ENCODE data around the gene LAMB4. TPM values are rescaled to one million over a fixed set of nuclear protein-coding genes. Genes with fewer than 3 reads are reported as not detected.
A peak's percentile ranks its signal among the peaks of the same experiment; 100 is the strongest.

LAMB4 gene
- total RNA-seq, 2 experiments from 2014 or later, result not detected

DNA sequence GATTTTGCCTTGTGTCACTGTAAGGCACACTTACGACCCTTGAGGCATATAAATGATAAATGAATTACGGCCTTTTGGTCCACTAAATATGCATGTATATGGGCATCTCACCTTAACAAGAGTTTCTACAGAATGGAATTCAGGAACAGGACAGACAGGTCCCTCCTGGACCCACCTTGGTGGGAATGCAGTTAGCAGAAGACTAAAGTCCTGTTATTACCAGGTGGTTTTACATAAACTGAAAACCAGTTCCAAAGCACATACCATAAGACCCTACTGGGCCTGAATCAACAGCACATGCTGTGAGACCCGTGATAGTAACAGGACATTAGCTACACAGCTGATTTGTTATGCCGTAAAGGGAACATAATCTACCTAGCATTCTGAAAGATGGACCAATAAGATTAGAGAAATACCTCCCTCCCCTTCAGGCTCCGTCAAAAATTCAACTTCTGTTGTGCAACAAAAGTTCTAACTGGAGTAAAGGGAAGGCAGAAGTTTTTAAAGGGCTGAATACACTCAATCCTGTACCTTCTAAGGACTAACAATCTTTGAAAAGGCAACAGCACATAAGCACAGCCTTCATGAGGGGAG is 151.2 kb downstream of the LAMB4 start:
- H3K9me3 Mint-ChIP-seq, result no peaks in the 10 kb centered on the region
- intact Hi-C loops (cut with micrococcal nuclease), result no loop called here
- CTCF ChIA-PET, result interaction anchor here (0.5 to 0.7 kb wide), 2 partner anchors 11 to 560 kb away, joined by 3 read pairs; no protein-coding TSS in a partner anchor
- H3K4me3 Mint-ChIP-seq, result no peak overlapping the region
- H3K27me3 Mint-ChIP-seq, result peaks cover 5% of the 10 kb centered on the region
- no peaks in the 10 kb centered on the region for H3K4me1 Mint-ChIP-seq (ENCODE audit: low read depth)
- no peaks in the 10 kb centered on the region for H3K36me3 Mint-ChIP-seq
- POLR2A ChIA-PET, result no interaction called here
- no peak for DNase-seq
- H3K27ac Mint-ChIP-seq, result no peak overlapping the region

GRCh38 chr7:107977048-107977447 is 153.1 kb downstream of the LAMB4 start:
- Mint-ChIP-seq H3K36me3 (no peaks in the 10 kb centered on the region), H3K4me3 (no peak overlapping the region)
- intact Hi-C loops (cut with micrococcal nuclease), result no loop called here

GRCh38 chr7:107976620-107977019 is 153.5 kb downstream of the LAMB4 start:
- no peak overlapping the region for H3K4me3 Mint-ChIP-seq
- CTCF ChIA-PET, result no interaction called here
- intact Hi-C loops (cut with micrococcal nuclease), result no loop called here
- no peaks in the 10 kb centered on the region for H3K9me3 Mint-ChIP-seq
- H3K27ac Mint-ChIP-seq, result peak overlapping the region; percentile 38
- DNase-seq, result no peak
- H3K27me3 Mint-ChIP-seq, result peaks cover 7% of the 10 kb centered on the region
- no peaks in the 10 kb centered on the region for H3K36me3 Mint-ChIP-seq
- POLR2A ChIA-PET, result no interaction called here
- H3K4me1 Mint-ChIP-seq (ENCODE audit: low read depth), result no peaks in the 10 kb centered on the region

More at GRCh38 chr7:107977048-107977447, 153.1 kb downstream of the LAMB4 start:
- no peak overlapping the region for H3K27ac Mint-ChIP-seq
- POLR2A ChIA-PET, result no interaction called here
- CTCF ChIA-PET, result no interaction called here
- H3K9me3 Mint-ChIP-seq, result no peaks in the 10 kb centered on the region
- DNase-seq, result no peak
- H3K4me1 Mint-ChIP-seq (ENCODE audit: low read depth), result no peaks in the 10 kb centered on the region
- H3K27me3 Mint-ChIP-seq, result peaks cover 7% of the 10 kb centered on the region

GRCh38 chr7:107975394-107976013 is 154.7 kb downstream of the LAMB4 start:
- no peak overlapping the region for H3K4me3 Mint-ChIP-seq
- intact Hi-C loops (cut with micrococcal nuclease), result no loop called here
- no peaks in the 10 kb centered on the region for H3K36me3 Mint-ChIP-seq
- no peaks in the 10 kb centered on the region for H3K9me3 Mint-ChIP-seq
- no peak overlapping the region for H3K27ac Mint-ChIP-seq
- peaks cover 7% of the 10 kb centered on the region for H3K27me3 Mint-ChIP-seq
- CTCF ChIA-PET, result no interaction called here
- no peaks in the 10 kb centered on the region for H3K4me1 Mint-ChIP-seq (ENCODE audit: low read depth)
- POLR2A ChIA-PET, result no interaction called here
- no peak for DNase-seq

DNA sequence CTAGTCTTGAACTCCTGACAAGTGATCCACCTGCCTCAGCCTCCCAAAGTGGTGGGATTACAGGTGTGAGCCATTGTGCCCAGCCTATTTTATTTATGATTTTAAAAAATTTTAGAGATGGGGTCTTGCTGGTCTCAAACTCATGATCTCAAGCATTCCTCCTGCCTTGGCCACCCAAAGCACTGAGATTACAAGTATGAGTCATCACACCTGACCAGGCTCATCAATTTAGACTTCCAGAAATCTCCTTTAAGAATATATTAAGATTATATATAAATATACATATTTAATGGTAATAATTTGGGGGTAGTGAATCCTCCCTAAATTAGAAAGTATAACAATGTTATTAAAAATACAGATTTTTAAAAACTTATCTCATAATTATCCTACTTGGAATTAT is 156.3 kb downstream of the LAMB4 start:
- intact Hi-C loops (cut with micrococcal nuclease), result no loop called here
- CTCF ChIA-PET, result no interaction called here
- POLR2A ChIA-PET, result no interaction called here
- Mint-ChIP-seq H3K9me3 (no peaks in the 10 kb centered on the region), H3K36me3 (no peaks in the 10 kb centered on the region), H3K27me3 (peaks cover 9% of the 10 kb centered on the region), H3K4me1 (ENCODE audit: low read depth) (no peaks in the 10 kb centered on the region), H3K27ac (no peak overlapping the region), H3K4me3 (no peak overlapping the region)
- no peak for DNase-seq

Other genes with a start within 250 kb of the LAMB4 start
- gene DLD, start 239.2 kb downstream of the LAMB4 start, total RNA-seq, result 100 to 1,000 TPM; 103 to 116 TPM
- gene LAMB1, start 127.2 kb downstream of the LAMB4 start, total RNA-seq, result not detected